A549 treated with RU486 at 1 μM for 4 hours (cell line): Measurements from ENCODE around the gene SPART. TPM values are rescaled to one million over a fixed set of nuclear protein-coding genes. Genes with fewer than 3 reads are reported as not detected.

ENCODE experiments used
- total RNA-seq: library from RNA; stranded (reverse); fragments of 200-300 nt; extraction: Qiagen RNA extraction; gene quantifications from 5 replicates; pipeline ENCODE4 v1.2.3, GENCODE V29; 2022; ENCODE audit warnings: low read depth

SPART gene
- 24.9 to 36.1 TPM (median 26.6 TPM) in 5 replicates for total RNA-seq

DNA sequence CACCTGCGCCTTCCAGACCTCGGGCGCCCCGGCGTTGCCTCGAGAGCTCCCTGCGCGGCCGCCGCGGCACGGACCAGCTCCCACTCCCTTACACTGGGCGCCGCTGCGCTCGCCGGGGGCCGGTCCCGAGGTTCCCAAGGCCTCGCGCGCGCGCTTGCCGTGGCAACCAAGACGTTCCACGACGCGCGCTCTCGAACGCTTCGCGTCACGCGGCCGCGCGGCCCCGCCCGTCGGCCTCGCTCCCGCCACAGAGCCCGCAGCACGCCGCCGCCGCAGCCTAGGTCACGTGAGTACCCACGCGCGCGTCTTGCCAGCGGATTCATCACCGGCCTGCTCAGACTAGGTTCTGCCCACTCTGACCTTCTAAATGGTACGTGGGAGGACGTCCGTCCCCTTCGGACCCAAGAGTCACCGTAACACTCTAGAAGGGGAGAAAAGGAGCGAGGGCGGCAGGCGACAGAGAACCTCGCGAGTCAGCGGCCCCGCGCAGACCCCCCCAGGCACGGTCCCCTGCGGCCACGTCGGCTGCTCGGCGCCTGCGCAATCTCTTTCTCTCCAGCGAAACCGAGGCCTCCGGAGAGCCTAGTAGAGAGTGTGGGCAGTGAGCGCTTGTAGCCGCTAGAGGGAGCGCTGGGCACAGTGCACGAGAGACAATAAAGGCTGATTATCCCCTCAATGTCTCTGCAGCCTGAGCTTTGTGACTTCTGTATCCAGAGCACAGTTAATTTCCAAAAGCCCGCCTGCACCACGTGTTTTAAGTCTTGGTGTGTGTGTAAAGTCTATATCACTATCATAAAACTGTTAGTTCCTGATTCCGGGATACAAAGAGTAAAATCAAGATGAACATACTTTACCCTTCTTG lies at the start of gene SPART:
TSS of gene SPART (minus strand) at position 173 of the 862 bp plus-strand sequence. CDS start 10,564 bp downstream, outside the sequence.

GRCh38 chr13:36297366-36298338 lies 48.5 kb downstream of the SPART start, which contains the start of gene CCDC169:
TSS of gene CCDC169 (minus strand) at chr13:36297814. CDS start at chr13:36297719, 95 bp downstream.

Other genes starting within 250 kb of the SPART start
- 0.59 to 1.1 TPM (median 1.0 TPM) in 5 replicates for gene DCLK1, start 215.0 kb downstream of the SPART start, total RNA-seq
- not detected in 5 replicates for gene SOHLH2, start 131.8 kb downstream of the SPART start, total RNA-seq
- 0.29 to 0.57 TPM (median 0.38 TPM) in 4 of 5 replicates, not detected in the other for gene CCDC169, start 48.6 kb downstream of the SPART start, total RNA-seq
- 0.21 to 0.42 TPM (median 0.32 TPM) in 5 replicates for gene CCNA1, start 86.1 kb upstream of the SPART start, total RNA-seq